Suppressor macrophage treated with lipopolysaccharide for 1 hour (primary cell): ENCODE measurements around the gene MDH1B.
"Not testable (repeated sequence)": the region's sequence is repeated elsewhere in the genome, so short reads cannot be mapped to it uniquely, and the experiment has no call there.

Experiments
- DNase-seq, 3 donors: peaks; one replicate each; pipeline ENCODE4 v3.0.0-alpha.2; 2020 to 2022

Gene MDH1B

DNA sequence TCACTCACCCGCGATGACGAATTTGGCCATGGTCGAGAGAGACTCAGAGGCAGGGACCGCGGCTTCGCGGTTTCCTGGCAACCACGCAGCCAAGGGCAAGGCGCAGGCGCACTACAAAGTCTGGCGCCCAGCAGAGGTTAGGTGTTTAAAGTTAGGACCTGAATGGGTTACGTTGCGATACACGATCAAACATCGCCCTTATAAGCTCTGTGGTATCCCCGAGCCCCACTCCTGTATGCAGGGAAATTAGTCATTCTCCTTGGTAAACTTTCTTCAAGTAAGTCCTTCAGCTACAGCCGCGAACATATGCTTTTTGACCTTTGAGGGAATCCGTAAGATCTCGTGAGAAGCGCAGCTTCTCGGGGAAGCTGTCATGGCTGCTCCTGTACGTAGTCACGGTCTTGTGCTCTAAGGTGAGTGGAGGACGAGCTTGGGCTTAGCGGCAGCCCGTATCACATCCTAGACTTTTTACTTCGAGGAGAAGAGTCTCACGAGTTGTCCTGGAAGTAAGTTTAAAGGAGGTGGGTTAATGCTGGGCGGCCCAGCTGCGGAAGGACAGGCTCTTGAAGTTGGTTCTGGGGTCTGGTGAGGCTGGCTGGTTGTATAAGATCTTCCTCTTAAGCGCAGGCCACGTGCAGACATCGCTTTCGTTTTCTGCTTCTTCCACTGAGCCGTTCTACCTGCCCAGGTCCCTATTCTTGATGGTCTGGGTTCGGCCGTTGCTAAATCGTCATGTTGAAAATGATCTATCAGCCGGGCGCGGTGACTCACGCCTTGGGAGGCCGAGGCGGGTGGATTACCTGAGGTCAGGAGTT is at the start of gene MDH1B, which contains the start of gene FASTKD2:
MDH1B (minus strand) TSS at position 87 of the 815 bp plus-strand sequence; CDS start at position 30, 57 bp downstream.
FASTKD2 (plus strand) TSS at position 365 of the 815 bp plus-strand sequence. CDS start 1,088 bp downstream, outside the sequence.
- peak; percentile 96 to 98 (median 96) for DNase-seq

DNA sequence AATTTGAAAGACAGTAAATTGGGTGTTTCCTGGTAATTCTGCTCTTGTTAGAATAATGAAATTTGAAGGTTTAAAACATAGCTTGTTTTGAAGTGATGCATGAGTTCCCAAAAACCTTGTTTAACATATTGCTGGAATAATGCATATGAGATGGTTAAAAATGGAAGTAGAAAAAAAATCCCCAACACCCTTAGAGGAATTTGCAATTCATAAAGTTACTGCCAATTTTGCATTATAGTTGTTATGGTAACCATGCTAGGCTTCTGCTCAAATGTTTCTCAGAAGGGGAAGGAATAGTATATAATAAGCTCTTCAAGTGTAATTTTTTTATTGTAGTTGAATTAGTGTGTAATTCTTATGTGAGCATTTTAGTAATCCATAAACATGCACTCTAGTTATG is 49.4 kb upstream of the MDH1B start:
- no peak for DNase-seq

DNA sequence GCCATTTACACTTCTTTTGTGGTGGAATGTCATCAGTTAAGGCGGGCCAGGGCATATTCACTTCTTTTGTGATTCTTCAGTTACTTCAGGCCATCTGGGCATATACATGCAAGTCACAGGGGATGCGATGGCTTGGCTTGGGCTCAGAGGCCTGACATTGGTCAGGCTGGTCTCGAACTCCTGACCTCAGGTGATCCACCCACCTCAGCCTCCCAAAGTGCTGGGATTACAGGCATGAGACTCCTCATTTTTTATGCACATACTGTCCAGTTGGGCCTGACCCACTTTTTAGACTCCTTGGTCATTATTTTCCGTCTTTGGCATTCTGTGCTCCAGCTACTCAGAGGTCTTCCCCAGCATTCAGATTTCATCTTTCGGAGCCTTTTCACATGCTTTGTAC is 47.3 kb upstream of the MDH1B start:
- DNase-seq, result not testable (repeated sequence)

DNA sequence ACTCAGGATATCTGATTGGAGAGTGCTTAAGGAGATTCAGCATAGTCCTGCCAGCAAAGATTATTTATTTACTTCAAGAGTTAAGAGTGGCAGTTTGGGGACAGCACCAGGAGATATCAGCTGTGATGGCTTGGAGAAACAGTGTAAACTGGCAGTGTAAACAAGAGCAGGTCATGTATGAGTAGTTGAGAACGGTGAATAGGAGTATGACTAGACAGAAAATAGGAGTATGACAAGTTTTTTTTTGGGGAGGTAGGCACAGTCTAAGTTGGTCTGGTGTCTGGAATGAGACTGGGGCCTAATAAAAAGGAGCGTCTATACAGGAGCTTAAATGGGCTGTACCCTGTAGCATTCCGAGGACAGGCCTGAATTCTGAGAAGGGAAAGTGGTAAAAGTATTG is 42.5 kb upstream of the MDH1B start:
- not testable (repeated sequence) for DNase-seq

DNA sequence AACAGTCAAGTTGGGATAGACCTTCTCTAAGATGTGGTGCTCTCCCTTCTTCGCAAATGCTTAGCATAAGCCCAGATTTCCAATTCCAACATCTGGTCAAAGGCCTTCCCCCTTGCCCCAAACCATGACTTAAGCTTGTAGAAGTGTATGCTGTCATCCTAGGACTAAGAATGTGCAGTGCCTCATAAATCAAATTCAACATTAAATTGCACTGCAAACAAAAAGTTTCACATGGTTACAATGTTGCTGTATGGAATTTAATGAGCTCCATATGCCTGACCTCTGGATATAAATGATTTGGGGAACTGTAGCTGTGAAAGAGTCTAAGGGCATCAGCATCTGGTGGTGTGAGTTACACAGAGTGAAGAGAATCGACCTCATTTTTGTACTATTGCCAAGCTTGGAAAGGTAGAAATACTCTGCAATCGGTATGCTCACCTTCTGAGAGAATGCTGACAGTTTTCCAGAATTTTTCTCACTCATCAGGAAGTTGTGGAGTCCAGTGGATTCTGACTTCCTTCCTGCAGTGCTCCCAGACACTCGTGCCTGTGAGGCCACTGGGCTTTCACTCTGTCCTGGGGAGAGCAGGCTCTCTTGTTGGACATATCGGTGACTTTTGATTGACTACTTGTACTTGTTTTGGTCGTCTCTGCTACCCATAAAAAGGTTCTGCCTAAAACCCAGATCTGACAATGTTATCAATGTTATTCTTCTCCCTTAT is 40.9 kb upstream of the MDH1B start:
- DNase-seq, result no peak

DNA sequence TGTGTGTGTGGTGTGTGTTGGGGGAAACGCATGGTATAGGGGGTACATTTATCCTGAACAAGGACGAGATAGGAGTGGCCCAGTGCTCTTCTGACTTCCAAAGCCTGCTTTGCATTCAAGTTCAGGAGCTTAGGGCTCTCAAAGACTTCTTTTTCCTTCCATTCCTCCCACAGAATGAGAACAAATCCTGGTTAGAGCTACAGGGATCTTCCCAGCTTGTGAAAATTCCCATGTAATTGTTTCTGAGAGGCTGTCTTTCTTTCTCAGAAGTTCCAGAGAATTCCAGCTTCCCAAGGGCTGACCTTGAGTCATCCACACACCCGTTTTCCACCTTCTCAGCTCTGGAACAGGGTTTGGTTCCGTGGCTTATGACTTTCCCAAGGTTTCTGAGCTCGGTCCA is 39.2 kb upstream of the MDH1B start:
- no peak for DNase-seq

DNA sequence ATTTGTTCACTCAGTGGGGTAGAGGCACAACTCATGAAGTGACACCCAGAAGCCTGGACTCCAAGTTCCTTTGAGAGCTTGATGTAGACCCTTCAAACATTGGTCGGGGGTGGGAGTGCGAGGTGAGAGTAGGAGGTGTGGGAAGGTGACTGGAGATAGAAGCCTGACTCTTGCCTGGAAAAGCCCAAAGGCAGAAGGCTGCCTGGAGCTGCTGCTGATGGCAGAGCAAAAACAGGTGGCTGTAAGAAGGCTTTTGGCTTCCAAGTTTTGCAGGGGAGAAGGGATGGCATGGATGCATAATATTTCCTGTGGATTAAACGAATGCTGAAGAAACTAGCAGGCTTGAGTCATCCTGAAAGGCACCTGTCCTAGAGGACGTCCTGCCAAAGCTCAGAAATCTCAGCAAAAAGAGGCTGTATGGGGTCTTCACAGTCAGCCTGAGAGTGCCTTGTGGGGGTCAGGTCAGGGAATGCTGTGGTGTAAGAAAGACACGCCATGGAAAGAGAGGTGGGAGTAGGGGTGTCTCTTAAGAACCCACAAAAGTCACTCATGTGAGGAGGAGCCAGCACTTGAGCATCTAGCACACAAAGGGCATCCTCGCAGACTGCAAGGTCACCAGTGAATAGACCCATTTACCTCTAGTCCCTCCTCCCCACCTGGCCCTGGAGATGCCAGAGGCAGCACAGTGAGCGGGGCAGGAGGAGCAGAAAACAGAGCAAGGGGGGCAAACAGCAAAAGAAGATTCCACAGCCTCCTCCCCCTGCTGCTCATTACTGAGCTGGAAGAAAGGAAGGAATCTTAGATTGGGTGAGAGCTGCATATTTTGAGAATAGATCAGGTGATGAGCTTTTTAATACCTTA is 37.8 kb upstream of the MDH1B start:
- no peak for DNase-seq

DNA sequence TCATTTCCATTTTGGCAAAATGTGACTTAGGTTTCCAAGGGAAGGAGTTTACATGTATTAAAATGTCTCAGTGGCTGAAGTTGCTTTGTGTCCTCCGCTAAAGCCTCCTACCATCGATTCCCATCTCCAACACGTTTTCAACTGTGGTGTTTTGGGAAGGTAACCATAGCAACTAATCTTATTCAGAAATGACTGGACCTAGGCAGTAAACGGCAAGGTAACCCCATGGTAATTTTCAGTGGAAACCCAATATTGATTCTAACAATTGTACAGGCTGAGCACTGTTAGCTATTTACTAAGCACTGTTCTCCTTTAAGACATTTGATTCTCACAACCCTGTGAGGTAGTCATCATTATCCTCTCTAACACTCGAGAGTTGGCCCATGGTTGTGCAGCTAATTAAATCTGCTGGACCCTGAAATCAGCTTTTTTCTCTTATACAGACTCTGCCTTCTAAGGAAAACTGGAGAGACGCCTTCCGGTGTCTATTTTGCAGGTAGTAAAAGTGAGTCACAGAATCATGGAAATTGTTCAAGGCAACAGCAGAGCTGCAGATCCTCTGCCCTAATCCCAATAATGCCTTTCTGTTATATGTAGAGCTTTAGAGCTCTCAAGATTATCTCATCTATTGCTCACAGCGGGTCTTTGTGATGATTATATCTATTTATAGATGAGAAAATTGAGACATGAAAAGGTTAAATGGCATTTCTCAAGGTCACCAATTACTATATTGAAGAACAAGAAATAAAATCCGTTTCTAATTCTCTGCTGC is 36.5 kb upstream of the MDH1B start:
- DNase-seq, result no peak

DNA sequence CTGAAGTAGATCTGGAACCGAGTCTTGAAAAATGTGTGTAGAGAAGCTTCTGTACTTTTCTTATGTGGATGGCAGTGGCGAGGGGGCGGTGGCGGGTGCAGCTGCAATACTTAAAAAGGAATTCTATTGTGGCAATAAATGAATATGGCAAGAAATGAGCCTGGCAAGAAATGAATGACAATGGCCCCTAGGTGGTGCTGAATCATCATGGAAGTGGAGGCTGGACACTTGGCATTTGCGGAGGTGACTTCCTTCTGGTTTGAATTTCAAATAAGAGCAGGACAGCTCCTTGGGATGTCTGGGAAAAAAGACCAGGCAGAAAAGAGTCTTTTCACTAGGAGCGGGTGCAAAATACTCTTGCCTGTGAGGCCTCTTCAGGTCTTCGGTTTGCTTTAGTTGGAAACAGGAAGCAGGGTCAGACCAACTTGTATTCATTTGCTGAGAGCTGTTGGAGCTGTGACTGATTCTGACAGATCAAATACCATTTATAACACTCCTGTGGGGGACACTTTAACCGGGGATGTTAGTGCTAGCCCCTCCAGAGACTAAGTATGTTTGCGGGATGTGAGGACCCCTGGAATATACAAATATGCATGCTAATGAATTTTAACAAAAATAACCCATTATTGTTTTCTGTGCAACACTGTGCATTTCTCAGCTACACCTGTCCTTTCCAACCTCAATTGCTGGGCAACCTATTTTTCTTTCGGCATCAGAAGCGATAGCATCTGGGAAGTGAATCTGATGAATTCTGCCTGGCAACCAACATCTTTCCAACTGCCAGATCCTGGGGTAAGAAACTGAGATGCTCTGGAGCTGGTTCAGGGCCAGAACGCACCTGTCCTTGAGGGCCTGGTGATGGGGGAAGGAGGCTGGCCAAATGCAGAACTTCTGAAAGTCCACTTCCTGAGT is 35.6 kb upstream of the MDH1B start:
- peak; percentile 76 to 81 (median 76) for DNase-seq

DNA sequence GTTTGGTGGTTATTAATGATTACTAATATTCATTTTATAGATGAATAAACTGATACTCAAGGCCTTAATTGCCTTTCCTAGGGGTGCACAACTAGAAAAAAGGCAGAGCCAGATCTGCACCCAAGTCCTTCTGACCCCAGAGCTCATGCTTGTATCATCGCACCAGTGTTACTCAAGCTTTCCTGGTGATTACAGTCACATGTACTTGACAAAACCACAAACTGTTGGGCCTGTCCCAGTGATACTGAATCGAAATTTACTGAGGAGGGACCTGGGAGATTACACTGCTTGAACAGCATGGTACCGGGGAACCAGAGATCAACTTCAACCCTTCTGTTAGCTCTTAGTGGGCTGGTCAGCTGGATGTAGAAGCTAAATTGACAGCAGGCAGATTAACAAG is 34.0 kb upstream of the MDH1B start:
- DNase-seq, result peak; percentile 76 to 85 (median 84)

DNA sequence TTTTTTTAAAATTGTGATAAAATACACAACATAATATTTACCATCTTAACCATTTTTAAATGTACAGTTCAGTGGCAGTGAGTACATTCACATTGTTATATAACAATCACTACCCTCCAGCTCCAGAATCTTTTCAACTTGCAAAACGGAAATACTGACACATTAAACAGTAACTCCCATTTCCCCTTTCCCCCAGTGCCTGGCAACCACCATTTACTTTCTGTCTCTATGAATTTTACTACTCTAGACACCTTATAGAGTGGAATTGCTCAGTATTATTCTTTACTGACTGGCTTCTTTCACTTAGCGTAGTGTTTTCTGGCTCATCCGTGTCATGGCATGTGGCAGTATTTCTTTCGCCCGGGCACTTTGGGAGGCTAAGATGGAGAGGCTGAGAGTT is 32.9 kb upstream of the MDH1B start:
- peak; percentile 69 to 77 (median 70) for DNase-seq

DNA sequence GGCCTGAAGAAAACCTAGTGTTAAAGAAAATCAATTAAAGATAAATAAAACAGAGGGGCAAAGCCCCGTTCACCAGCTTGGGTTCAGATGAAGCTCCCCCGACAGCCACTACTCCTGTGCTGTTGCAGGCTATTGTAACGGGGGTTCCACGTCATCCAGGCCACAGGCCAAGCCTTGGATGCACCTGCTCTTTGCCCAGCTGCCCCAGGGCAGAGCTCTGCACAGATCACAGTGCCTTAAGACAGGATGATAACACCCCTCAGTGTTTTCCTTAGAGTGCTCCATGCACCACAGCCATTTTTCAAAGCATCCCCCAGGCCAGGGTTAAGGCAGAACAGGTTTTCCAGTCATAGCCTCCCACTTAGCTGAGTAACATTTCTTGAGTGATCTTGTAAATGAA is 32.2 kb upstream of the MDH1B start:
- no peak for DNase-seq

DNA sequence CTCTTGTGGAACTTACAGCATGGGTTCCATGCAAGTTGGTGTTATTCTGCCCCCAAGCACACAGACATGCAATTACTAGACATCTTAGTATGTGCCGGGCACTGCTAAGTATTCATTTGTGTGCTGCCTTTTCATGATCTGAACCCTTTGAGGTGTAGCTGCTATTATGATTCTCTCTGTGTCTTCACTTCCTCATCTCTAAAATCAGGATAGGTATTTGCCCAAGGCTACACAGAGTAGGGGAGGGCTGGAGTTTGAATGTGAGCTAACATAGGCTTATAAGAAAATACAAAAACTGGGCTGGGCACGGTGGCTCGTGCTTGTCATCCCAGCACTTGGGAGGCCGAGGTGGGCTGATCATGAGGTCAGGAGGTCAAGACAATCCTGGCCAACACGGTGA is 27.5 kb upstream of the MDH1B start:
- no peak for DNase-seq

DNA sequence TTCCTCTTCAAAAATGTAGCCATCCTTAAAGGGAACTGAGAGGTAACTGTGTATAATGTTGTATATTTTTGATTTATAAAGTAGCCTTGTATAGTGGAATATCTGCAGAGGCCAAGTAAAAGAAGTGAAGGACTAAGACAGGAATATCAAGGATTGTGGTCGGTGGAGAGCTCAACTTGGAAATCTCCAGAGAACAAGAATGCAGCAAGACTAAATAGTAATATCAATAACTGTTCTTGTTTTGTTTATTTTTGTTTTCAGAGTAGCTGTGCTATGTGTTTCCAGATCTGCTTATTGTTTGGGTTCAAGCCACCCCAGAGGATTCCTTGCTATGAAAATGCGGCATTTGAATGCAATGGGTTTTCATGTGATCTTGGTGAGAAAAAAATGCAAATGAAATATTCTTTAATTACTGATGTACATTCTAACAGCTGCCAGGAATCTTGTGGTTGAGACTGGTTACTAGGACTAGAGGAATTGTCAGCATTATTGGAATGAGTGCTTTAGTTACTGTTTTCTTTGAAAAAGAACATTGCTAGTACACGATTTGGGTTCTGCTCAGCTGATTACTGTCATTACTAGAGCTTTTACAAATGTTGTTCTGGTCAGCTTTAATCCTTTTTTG is 25.3 kb upstream of the MDH1B start:
- no peak for DNase-seq

DNA sequence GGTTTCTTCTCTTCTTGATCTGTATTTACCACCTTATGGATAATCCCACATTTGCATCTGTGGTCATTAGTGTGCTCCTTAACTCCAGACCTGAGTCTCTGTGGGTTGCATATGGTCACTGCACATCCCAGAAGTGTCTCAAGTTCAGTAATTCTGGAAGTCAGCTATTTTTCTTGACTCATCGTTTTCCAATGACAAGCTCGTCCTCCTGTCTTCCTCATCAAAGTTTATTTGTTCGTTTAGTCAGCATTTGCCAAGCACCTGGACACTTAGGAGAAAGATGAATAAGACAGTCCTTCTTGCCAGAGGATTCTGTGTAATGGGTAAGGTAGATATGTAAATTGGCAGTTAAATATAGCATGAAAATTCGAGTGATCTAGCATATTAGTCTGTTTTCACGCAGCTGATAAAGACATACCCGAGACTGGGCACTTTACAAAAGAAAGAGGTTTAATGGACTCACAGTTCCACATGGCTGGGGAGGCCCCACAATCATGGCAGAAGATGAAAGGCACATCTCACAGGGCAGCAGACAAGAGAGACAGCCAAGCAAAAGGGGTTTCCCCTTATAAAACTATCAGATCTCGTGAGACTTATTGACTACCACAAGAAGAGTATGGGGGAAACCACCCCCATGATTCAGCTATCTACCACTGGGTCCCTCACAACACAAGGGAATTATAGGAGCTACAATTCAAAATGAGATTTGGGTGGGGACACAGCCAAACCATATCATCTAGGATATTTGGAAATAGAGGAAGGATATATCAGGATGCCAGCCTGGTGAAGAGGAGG is 19.6 kb upstream of the MDH1B start:
- no peak for DNase-seq

DNA sequence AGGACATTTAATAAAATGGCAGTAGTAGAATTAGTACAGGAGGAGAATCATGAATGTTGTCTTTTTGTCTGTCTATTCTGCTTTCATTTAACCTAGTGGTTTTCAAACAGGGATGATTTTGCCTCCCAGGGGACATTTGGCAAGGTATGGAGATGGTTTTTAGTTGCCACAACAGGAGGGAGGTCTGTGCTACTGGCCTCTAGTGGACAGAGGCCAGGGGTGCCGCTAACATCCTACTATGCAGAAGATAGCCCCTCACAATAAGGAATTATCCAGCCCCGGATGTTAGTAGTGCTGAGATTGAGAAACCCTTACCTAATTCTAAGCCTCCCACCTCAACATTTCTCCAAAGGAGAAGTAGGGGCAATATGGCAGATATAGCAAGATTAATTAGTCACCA is 18.6 kb upstream of the MDH1B start:
- DNase-seq, result peak in 2 of 3 donors; percentile 10 to 11

DNA sequence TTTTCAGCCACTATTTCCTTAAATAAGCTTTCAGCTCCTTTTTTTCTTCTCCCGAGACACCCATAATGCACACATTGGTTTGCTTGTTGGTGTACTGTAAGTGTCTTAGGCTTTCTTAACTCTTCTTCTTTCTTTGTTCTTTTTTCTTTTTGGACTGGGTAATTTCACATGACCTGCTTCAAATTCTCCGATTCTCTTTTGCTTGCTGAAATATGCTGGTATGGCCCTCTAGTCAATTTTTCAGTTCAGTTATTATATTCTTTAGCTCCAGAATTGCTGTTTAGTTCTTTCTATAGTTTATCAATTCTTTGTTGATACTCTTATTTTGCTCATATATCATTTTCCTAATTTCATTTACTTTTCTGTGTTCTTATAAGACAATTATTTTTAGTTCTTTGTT is 15.5 kb upstream of the MDH1B start:
- DNase-seq, result no peak

DNA sequence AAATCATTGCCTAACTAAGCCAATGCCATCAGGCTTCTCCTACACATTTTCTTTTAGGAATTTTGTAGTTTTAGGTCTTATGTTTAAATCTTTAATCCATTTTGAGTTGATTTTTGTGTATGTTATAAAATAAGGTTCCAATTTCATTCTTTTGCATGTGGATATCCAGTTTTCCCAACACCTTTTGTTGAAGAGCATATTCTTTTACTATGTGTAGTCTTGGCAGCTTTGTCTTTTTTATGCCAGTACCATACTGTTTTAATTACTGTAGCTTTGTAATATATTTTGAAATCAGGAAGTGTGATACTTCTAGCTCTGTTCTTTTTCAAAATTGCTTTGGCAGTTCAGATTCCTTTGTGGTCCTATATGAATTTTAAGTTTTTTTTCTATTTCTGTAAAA is 11.3 kb upstream of the MDH1B start:
- DNase-seq, result no peak

DNA sequence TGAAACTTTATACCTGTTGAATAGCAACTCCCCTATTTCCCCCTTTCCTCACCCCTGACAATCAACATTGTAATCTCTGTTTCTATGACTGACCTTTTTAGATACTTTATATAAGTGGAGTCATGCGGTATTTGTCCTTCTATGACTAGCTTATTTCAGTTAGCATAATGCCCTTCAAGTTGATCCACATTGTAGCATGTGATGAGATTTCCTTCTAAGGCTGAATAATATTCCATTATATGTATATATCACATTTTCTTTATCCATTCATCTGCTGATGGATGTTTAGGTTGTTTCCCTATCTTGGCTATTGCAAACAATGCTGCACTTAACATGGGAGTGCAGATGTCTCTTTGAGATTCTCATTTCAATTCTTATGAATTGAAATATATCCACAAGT is 9.7 kb upstream of the MDH1B start:
- DNase-seq, result no peak
